ENCODE measurements around the gene SPIN1.

SPIN1 gene

DNA sequence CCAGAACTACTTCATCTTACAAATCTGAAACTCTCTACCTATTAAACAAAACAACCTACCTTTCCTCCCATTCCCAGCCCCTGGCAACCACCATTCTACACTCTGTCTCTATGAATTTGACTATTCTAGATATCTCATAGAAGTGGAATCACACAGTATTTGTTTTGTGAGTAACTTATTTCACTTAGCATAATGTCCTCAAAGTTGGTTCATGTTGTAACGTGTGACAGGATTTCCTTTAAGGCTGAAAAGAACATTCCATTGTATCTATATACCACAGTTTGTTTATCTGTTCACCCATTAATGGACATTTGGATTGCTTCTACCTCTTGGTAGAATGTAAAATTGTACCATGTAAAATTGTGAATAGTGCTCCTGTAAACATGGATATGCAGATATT, 76.6 kb downstream of the SPIN1 start:
- DNase-seq, result no peak
- in situ Hi-C loops (cut with HindIII; ENCODE audit: low pct_ligation_motif_present, low pct_unique_long_range_greater_than_20kb, low sequenced_read_pairs), result no loop called here

GRCh38 chr9:88468226-88468625, 80.0 kb downstream of the SPIN1 start:
- no peak for DNase-seq
- in situ Hi-C loops (cut with HindIII; ENCODE audit: low pct_ligation_motif_present, low pct_unique_long_range_greater_than_20kb, low sequenced_read_pairs), result no loop called here

DNA sequence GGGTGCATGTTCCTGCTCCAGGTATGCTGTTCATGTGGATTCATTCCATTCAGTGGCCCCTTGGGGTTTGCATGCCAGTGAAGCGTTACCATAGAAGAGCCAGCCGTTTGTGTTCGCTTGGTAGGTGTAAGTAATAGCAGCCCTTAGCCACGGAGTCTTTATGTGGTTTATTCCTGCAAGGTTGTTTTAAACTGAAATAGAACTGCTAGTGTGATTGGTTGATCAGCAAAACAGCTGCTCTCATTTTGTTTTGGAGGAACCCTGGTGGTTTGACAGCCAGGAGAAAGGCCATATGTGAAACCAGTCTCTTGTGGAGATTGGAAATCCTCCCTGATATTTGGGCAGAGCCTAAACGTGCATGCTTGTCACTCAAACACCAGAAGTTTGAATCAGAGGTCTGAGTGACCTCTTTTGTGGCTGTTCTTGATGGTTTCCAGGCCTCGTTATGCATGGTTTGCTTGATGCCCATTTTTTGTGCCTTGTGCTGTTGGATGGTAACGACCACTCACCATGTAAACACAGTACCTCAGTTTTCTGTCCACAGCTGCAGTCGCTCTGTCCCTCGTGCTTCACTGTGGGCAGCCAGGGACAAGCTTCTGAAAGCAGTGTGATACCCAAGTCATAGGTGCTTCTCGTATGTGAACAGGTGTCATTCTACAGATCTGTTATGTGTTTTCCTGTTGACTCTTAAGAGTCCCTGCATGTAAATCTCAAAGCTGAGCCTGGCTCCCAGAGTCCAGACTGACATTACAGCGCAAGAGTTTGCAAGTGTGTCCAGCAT, 88.4 kb downstream of the SPIN1 start:
- in situ Hi-C loops (cut with HindIII; ENCODE audit: low pct_ligation_motif_present, low pct_unique_long_range_greater_than_20kb, low sequenced_read_pairs), result no loop called here
- peak; percentile 67 for DNase-seq

- peak; percentile 89 for DNase-seq
- in situ Hi-C loops (cut with HindIII; ENCODE audit: low pct_ligation_motif_present, low pct_unique_long_range_greater_than_20kb, low sequenced_read_pairs), result no loop called here
Measured at GRCh38 chr9:88477300-88477751, 89.1 kb downstream of the SPIN1 start.

GRCh38 chr9:88478246-88478645, 90.0 kb downstream of the SPIN1 start:
- in situ Hi-C loops (cut with HindIII; ENCODE audit: low pct_ligation_motif_present, low pct_unique_long_range_greater_than_20kb, low sequenced_read_pairs), result no loop called here
- no peak for DNase-seq

GRCh38 chr9:88481933-88482332, 93.7 kb downstream of the SPIN1 start:
- in situ Hi-C loops (cut with HindIII; ENCODE audit: low pct_ligation_motif_present, low pct_unique_long_range_greater_than_20kb, low sequenced_read_pairs), result no loop called here
- DNase-seq, result no peak

DNA sequence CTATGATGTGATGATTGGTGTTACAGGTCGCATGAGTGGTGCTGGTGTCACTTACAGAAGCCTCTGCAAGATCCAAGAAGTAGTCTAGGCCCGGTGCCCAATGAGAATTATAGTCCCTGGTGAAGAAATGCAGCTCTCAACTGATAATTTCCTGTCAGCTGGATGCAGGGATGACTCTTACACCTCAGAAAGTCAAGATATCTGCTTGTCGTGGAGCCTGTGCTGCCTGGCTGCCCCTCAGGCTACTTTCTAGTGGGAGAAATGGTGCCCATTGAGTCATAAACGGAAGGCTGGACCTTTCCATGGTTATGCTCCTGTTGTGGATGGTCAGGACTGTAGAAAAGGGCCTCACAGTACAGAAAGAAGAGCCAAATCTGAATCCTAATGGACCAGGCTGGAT, 99.9 kb downstream of the SPIN1 start:
- DNase-seq, result no peak
- in situ Hi-C loops (cut with HindIII; ENCODE audit: low pct_ligation_motif_present, low pct_unique_long_range_greater_than_20kb, low sequenced_read_pairs), result no loop called here

DNA sequence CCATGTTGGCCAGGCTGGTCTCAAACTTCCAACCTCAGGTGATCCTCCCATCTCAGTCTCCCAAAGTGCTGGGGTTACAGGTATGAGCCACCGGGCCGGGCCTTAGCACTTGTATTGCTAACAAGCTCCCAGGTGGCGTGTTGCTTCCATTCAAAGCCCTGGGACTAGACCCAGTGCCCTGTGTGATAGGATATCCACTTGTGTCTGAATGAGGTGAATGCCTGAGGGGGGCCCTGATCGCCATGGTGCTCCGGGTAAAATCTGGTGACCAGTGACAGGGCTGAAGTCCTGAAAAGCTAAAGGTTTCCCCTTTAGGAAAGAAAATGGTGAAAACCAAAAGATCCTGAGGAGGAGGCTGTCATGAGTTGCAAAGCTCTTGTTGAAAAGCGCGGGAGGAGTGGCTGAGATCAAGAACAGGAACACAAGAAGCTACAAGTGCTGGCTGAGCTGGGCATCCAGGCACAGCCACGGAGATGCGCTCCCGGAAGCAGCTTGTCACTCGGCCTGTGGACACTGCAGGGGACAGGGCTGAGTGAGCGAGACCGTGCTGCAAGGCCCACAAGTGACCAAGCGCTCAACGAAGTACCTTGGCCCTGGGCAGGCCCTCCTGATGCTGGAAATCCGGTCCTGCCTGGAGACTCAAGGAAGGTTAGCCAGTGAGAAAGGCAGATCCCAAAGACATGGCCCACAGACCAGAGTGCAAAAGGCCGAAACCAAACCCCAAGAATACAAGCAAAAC, 106.9 kb downstream of the SPIN1 start:
- in situ Hi-C loops (cut with HindIII; ENCODE audit: low pct_ligation_motif_present, low pct_unique_long_range_greater_than_20kb, low sequenced_read_pairs), result no loop called here
- no peak for DNase-seq

DNA sequence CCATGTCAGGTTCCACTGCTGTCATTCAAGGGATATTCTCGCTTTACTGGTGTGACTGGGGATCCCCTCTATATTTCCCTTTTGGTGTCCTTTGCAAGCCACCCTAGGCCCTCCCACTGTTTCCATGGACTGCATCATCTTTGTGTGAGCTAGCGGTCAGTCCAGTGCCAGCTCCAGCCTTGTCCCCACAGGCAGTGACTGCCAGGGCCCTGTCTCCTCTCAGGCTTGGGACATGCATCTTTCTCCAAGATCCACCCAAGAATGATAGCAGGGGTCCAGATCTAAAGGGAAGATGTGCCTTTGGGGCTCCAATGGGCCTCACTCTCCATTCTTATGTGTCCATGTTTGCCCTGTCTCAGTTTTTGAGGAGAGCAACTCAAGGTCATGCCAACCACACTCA, 109.0 kb downstream of the SPIN1 start:
- in situ Hi-C loops (cut with HindIII; ENCODE audit: low pct_ligation_motif_present, low pct_unique_long_range_greater_than_20kb, low sequenced_read_pairs), result no loop called here
- DNase-seq, result no peak

DNA sequence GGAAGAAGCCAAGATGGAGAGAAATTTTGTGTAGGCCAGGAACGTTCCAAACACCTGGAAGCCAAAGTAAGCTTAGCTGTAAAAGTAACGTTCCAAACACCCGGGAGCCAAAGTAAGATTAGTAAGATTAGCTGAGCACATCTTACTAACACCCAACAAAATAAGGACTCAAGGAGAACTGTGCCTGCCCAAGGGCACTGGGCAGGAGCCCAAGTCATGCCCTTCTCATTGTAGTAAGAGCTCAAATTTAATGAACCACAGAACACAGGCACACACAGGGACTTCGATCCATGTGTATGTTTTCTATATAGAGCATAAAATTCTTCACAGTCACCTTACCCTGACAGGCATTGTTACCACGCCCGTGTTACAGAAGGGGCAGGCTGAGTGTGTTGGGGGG, 110.6 kb downstream of the SPIN1 start:
- DNase-seq, result no peak
- in situ Hi-C loops (cut with HindIII; ENCODE audit: low pct_ligation_motif_present, low pct_unique_long_range_greater_than_20kb, low sequenced_read_pairs), result no loop called here

DNA sequence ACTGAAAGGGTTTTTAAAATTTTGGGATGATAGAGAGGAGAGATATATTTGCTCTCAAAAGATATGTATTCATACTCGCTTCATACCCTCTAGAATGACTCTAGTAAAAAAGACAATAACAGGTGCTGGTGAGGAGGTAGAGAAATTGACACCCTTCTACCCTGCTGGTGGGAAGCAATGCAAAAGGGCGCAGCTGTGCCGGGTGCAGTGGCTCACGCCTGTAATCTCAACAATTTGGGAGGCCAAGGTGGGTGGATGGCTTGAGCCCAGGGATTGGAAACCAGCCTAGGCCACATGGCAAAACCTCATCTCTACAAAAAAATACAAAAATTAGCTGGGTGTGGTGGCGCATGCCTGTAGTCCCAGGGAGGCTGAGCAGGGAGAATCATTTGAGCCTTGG, 112.8 kb downstream of the SPIN1 start:
- in situ Hi-C loops (cut with HindIII; ENCODE audit: low pct_ligation_motif_present, low pct_unique_long_range_greater_than_20kb, low sequenced_read_pairs), result no loop called here
- no peak for DNase-seq

GRCh38 chr9:88502552-88503034, 114.3 kb downstream of the SPIN1 start:
- DNase-seq, result no peak
- in situ Hi-C loops (cut with HindIII; ENCODE audit: low pct_ligation_motif_present, low pct_unique_long_range_greater_than_20kb, low sequenced_read_pairs), result no loop called here

GRCh38 chr9:88503081-88503844, 115.0 kb downstream of the SPIN1 start:
- in situ Hi-C loops (cut with HindIII; ENCODE audit: low pct_ligation_motif_present, low pct_unique_long_range_greater_than_20kb, low sequenced_read_pairs), result no loop called here
- no peak for DNase-seq

DNA sequence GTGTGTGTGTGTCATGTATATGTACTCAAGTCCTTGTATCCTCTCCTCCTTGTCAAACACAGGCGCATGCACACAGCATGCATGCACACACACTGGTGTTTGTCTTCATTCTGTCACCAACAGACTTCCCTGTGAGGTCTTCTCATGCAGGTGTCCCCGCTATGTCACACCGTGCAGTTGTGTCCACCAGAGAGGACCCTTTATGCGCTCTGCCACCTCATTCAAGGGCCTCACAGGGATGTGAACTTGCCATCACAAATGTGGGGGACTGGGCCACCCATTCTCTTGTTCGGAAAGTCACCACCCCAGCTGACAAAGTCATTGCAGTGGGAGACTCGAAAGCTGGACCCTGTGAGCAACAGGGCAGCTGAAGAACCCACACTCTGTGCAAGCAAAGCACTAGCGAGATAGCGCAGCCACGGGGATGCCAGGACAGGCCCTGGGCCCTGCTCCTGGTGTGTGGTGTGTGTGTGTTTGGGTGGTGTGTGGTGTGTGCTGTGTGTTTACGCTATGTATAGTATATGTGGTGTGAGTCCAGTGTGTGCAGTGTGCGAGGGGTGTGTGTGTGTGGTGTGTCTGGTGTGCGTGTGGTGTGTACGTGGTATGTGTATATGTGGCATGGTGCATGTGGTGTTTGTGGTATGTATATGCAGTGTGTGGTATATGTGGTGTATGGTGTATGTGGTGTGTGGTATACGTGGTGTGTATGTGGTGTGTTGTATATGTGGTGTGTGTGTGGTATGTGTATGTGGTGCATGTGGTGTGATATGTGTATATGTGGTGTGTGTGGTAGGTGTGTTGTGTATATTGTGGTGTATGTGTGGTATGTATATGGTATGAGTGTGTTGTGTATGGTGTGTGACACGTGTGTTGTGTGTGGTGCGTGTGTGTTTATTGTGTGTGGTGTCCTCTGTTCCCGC, 115.9 kb downstream of the SPIN1 start:
- DNase-seq, result no peak
- in situ Hi-C loops (cut with HindIII; ENCODE audit: low pct_ligation_motif_present, low pct_unique_long_range_greater_than_20kb, low sequenced_read_pairs), result no loop called here

- in situ Hi-C loops (cut with HindIII; ENCODE audit: low pct_ligation_motif_present, low pct_unique_long_range_greater_than_20kb, low sequenced_read_pairs), result no loop called here
- DNase-seq, result no peak
Measured at GRCh38 chr9:88508326-88508725, 120.1 kb downstream of the SPIN1 start.

GRCh38 chr9:88511906-88512305, 123.7 kb downstream of the SPIN1 start:
- in situ Hi-C loops (cut with HindIII; ENCODE audit: low pct_ligation_motif_present, low pct_unique_long_range_greater_than_20kb, low sequenced_read_pairs), result no loop called here
- DNase-seq, result no peak

GRCh38 chr9:88514247-88514646, 126.0 kb downstream of the SPIN1 start:
- no peak for DNase-seq
- in situ Hi-C loops (cut with HindIII; ENCODE audit: low pct_ligation_motif_present, low pct_unique_long_range_greater_than_20kb, low sequenced_read_pairs), result no loop called here

GRCh38 chr9:88521308-88521707, 133.1 kb downstream of the SPIN1 start:
- no peak for DNase-seq
- in situ Hi-C loops (cut with HindIII; ENCODE audit: low pct_ligation_motif_present, low pct_unique_long_range_greater_than_20kb, low sequenced_read_pairs), result no loop called here
